ENCODE results near the gene HDHD2.

The HDHD2 gene

DNA sequence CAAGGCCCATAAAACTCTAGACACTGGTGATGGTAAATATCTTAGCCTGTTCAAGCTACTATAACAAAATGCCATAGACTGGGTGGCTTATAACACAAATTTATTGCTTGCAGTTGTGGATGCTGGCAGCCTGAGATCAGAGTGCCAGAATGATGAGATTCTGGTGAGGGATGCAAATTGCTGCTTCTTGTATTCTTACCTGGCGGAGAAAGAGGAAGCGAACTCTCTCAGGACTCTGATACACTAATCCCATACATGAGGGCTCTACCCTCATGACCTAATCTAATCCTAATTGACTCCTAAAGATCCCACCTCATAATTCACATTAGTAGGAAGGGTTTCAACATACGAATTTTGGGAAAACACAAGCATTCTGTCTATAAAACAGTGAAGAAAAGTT is 30.5 kb upstream of the HDHD2 start:
- Mint-ChIP-seq H3K27me3 (ENCODE audit: low read depth, poor library complexity) (peaks cover 35% of the 10 kb centered on the region), H3K4me3 (no peak overlapping the region), H3K27ac (no peak overlapping the region), H3K36me3 (ENCODE audit: low read depth) (no peaks in the 10 kb centered on the region), H3K9me3 (peaks cover 38% of the 10 kb centered on the region), H3K4me1 (no peaks in the 10 kb centered on the region)
- TF ChIP-seq, protein P1, sequence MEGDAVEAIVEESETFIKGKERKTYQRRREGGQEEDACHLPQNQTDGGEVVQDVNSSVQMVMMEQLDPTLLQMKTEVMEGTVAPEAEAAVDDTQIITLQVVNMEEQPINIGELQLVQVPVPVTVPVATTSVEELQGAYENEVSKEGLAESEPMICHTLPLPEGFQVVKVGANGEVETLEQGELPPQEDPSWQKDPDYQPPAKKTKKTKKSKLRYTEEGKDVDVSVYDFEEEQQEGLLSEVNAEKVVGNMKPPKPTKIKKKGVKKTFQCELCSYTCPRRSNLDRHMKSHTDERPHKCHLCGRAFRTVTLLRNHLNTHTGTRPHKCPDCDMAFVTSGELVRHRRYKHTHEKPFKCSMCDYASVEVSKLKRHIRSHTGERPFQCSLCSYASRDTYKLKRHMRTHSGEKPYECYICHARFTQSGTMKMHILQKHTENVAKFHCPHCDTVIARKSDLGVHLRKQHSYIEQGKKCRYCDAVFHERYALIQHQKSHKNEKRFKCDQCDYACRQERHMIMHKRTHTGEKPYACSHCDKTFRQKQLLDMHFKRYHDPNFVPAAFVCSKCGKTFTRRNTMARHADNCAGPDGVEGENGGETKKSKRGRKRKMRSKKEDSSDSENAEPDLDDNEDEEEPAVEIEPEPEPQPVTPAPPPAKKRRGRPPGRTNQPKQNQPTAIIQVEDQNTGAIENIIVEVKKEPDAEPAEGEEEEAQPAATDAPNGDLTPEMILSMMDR (IDR thresholded peaks at IDR 0.05), result no peak
- no peak for DNase-seq

DNA sequence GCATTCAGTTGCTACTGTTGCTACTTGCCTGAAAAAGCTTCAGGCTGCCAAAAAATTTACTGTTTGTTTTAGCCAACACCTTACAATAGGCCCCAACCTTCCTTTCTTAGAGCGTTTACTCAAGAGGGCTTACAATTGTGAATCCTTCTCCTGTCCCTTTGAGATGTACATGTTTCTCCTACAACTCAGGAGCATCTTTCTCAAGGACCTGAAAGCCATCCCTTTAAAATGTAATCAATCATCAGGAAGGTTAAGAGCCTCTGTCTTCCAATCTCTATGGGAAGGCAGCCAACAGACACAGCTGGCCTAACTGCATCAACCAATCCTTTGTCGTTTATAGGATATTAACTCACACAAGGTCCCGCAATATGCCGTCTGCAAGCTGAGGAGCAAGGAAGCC is 29.2 kb upstream of the HDHD2 start:
- H3K9me3 Mint-ChIP-seq, result peaks cover 25% of the 10 kb centered on the region
- H3K27ac Mint-ChIP-seq, result no peak overlapping the region
- TF ChIP-seq, protein P1 (IDR thresholded peaks at IDR 0.05), result no peak
- H3K4me3 Mint-ChIP-seq, result no peak overlapping the region
- H3K27me3 Mint-ChIP-seq (ENCODE audit: low read depth, poor library complexity), result peaks cover 35% of the 10 kb centered on the region
- no peak for DNase-seq
- H3K4me1 Mint-ChIP-seq, result no peaks in the 10 kb centered on the region
- no peaks in the 10 kb centered on the region for H3K36me3 Mint-ChIP-seq (ENCODE audit: low read depth)

DNA sequence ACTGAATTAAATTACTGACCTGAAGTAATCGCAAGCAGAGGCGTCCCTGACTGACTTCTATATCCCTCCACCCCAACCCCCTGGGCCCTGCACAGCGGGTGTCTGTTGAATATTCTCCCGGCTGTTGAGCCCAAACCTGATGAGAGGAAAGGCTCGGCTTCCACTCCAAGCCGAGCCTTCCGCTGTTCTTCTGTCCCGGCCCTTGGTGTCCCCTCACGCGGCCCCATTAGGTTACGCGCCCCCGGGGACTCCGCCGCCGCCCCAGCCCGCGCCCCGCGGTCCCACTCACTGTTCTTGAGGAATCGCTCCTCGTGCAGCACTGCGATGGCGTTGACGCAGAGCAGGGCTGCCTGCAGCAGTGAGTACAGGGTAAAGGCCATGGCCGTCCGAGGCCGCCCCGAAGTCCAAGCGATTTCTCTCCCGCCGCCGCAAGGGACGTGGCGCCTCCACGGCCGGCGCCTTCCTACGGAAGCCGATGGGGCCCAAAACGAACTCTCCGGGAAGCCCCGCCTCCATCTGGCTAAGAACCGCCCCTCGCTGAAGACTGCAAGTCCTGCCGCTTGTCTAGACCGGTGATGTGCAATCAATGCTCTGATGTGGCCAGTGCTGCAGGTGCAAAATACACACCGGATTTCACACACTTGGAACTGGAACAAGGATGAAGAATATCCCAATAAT is 25.7 kb upstream of the HDHD2 start, which contains the start of gene IER3IP1:
Gene IER3IP1 (minus strand): TSS at position 467 of the 678 bp plus-strand sequence. CDS start 87 bp downstream, at position 380.
- peak; percentile 92 for DNase-seq
- H3K9me3 Mint-ChIP-seq, result peaks cover 4% of the 10 kb centered on the region
- H3K27me3 Mint-ChIP-seq (ENCODE audit: low read depth, poor library complexity), result peaks cover 25% of the 10 kb centered on the region
- H3K27ac Mint-ChIP-seq, result peak within 1 kb of the TSS; percentile 87
- TF ChIP-seq, protein P1 (IDR thresholded peaks at IDR 0.05), result no peak
- no peaks in the 10 kb centered on the region for H3K36me3 Mint-ChIP-seq (ENCODE audit: low read depth)
- no peaks in the 10 kb centered on the region for H3K4me1 Mint-ChIP-seq
- no peak within 1 kb of the TSS for H3K4me3 Mint-ChIP-seq

DNA sequence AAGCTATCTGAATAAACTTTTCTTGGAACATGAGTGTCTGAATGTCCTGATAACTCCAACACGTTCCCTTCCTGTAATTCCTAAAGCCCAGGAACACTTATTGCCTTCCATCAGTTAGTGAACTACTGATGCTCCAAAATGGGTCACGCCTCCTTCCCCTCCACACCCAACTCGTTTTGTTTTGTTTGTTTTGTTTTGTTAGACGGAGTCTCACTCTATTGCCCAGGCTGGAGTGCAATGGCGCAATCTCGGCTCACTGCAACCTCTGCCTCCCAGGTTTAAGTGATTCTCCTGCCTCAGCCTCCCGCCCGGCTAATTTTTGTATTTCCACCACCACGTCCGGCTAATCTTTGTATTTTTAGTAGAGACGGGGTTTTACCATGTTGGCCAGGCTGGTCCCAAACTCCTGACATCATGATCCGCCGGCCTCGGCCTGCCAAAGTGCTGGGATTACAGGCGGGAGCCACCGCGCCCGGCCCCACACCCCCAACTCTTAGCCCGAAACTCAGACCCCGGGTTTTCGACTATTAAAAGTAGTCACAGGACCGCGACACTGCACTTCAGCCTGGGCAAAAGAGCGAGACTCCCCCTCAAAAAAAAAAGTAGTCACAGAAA is 25.1 kb upstream of the HDHD2 start:
- peaks cover 21% of the 10 kb centered on the region for H3K27me3 Mint-ChIP-seq (ENCODE audit: low read depth, poor library complexity)
- no peaks in the 10 kb centered on the region for H3K36me3 Mint-ChIP-seq (ENCODE audit: low read depth)
- no peak overlapping the region for H3K4me3 Mint-ChIP-seq
- TF ChIP-seq, protein P1 (IDR thresholded peaks at IDR 0.05), result no peak
- H3K4me1 Mint-ChIP-seq, result no peaks in the 10 kb centered on the region
- H3K27ac Mint-ChIP-seq, result peak overlapping the region; percentile 87
- peak; percentile 28 for DNase-seq
- no peaks in the 10 kb centered on the region for H3K9me3 Mint-ChIP-seq

DNA sequence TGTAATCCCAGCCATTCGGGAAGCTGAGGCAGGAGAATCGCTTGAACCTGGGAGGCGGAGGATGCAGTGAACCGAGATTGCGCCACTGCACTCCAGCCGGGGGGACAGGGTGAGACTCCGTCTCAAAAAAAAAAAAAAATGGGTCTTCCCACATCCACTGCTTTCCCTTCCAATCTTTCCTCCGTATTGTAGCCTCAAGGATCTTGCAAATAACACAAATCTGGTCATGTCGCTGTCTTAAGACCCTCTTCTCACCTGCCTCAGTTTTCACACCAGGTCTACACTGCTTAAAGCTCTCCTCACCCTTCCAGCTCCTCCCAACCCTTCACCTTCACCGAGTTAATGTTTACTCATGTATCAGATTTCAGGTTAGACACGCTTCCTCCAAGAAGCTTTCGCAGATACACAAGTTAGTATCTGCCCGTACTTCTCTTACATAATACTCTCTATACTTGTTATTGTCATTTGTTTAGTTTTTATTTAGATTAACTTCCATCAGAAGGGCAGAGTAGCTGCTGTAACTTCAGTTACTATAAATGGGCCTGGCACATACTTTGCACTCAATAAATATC is 24.3 kb upstream of the HDHD2 start:
- H3K27me3 Mint-ChIP-seq (ENCODE audit: low read depth, poor library complexity), result peaks cover 20% of the 10 kb centered on the region
- no peak for DNase-seq
- TF ChIP-seq, protein P1 (IDR thresholded peaks at IDR 0.05), result no peak
- H3K27ac Mint-ChIP-seq, result no peak overlapping the region
- H3K4me1 Mint-ChIP-seq, result no peaks in the 10 kb centered on the region
- no peak overlapping the region for H3K4me3 Mint-ChIP-seq
- no peaks in the 10 kb centered on the region for H3K9me3 Mint-ChIP-seq
- no peaks in the 10 kb centered on the region for H3K36me3 Mint-ChIP-seq (ENCODE audit: low read depth)

All from nephron progenitor cell (in vitro differentiated cells).